ENCODE measurements around the gene SLC16A1. TPM values are rescaled to one million over a fixed set of nuclear protein-coding genes. Genes with fewer than 3 reads are reported as not detected.
"Not testable (repeated sequence)": the region's sequence is repeated elsewhere in the genome, so short reads cannot be mapped to it uniquely, and the experiment has no call there.

The SLC16A1 gene
- total and polyA plus RNA-seq, 11 donors, result 60.5 to 192 (median 124) TPM

GRCh38 chr1:112998592-112999235, 42.7 kb upstream of the SLC16A1 start:
- Histone ChIP-seq H3K27me3 (no peaks in the 10 kb centered on the region), H3K9me3 (no peaks in the 10 kb centered on the region), H3K27ac (peak overlapping the region; percentile 16 to 94 (median 82)), H3K4me3 (no peak overlapping the region), H3K4me1 (peaks cover 0 to 42% (median 10%) of the 10 kb centered on the region in 12 donors), H3K36me3 (peaks cover 0 to 20% (median 0%) of the 10 kb centered on the region in 9 donors)
- no peak for TF ChIP-seq POLR2A (IDR thresholded peaks at IDR 0.05)
- intact Hi-C loops (cut with DNase I), result loop anchor here in 7 of 10 donors (2.0 to 5.0 kb wide), 3 partner anchors 41 to 44 kb away; partner anchors contain the start of gene SLC16A1 (in 6 of the 7)
- ATAC-seq, result peak; percentile 82 to 87 (median 85)
- WGBS, 4 donors, result 17 to 30% (median 27%) methylated on average over 7 of the region's 7 CpGs
- peak; percentile 40 to 84 (median 67) for DNase-seq

- ATAC-seq (peak; percentile 63 to 85 (median 70)), DNase-seq (peak in 3 of 5 donors; percentile 33 to 34 (median 33))
- TF ChIP-seq CTCF (IDR thresholded peaks at IDR 0.05), result no peak
- 47 to 54% (median 49%) methylated on average over 2 of the region's 2 CpGs for WGBS, 4 donors
- H3K9me3 ChIP-seq, result no peaks in the 10 kb centered on the region
- no peaks in the 10 kb centered on the region for H3K27me3 ChIP-seq
- peaks cover 0 to 15% (median 0%) of the 10 kb centered on the region in 9 donors for H3K36me3 ChIP-seq
- H3K27ac ChIP-seq, result peak overlapping the region; percentile 16 to 94 (median 82)
- intact Hi-C loops (cut with DNase I), result loop anchor here in 7 of 10 donors (2.0 to 5.0 kb wide), 3 partner anchors 40 to 43 kb away; partner anchors contain the start of gene SLC16A1 (in 6 of the 7)
- peaks cover 0 to 51% (median 10%) of the 10 kb centered on the region in 12 donors for H3K4me1 ChIP-seq
- H3K4me3 ChIP-seq, result no peak overlapping the region
Observed at GRCh38 chr1:112997781-112998180, 41.8 kb upstream of the SLC16A1 start.

GRCh38 chr1:112995890-112996289, 39.9 kb upstream of the SLC16A1 start:
- H3K27me3 ChIP-seq, result no peaks in the 10 kb centered on the region
- peaks cover 0 to 11% (median 0%) of the 10 kb centered on the region in 9 donors for H3K36me3 ChIP-seq
- peaks cover 0 to 66% (median 16%) of the 10 kb centered on the region in 12 donors for H3K4me1 ChIP-seq
- H3K9me3 ChIP-seq, result no peaks in the 10 kb centered on the region
- ATAC-seq, result peak; percentile 21 to 59 (median 35)
- H3K4me3 ChIP-seq, result no peak overlapping the region
- peak overlapping the region; percentile 42 to 94 (median 82) for H3K27ac ChIP-seq
- DNase-seq, result no peak
- intact Hi-C loops (cut with DNase I), result loop anchor here in 5 of 10 donors (5.0 kb wide), 1 partner anchor 39 kb away; the partner anchor contains the start of gene SLC16A1 (in 5 of the 5)
- TF ChIP-seq POLR2A (IDR thresholded peaks at IDR 0.05) (no peak), CTCF (IDR thresholded peaks at IDR 0.05) (no peak)
- 52 to 69% (median 55%) methylated on average over 2 of the region's 2 CpGs for WGBS, 4 donors

GRCh38 chr1:112995021-112995420, 39.0 kb upstream of the SLC16A1 start:
- H3K4me3 ChIP-seq, H3K27me3 ChIP-seq, DNase-seq, ATAC-seq, H3K9me3 ChIP-seq: not testable (repeated sequence)
- 85 to 92% (median 88%) methylated on average over 9 of the region's 9 CpGs for WGBS, 4 donors
- H3K36me3 ChIP-seq, result peaks cover 0 to 11% (median 0%) of the 10 kb centered on the region in 9 donors
- intact Hi-C loops (cut with DNase I), result loop anchor here in 5 of 10 donors (5.0 kb wide), 1 partner anchor 38 kb away; the partner anchor contains the start of gene SLC16A1 (in 5 of the 5)
- peak overlapping the region; percentile 38 to 94 (median 82) for H3K27ac ChIP-seq
- peaks cover 0 to 61% (median 16%) of the 10 kb centered on the region in 12 donors for H3K4me1 ChIP-seq

GRCh38 chr1:112992780-112993179, 36.8 kb upstream of the SLC16A1 start:
- peak overlapping the region; percentile 34 to 94 (median 78) for H3K27ac ChIP-seq
- no peaks in the 10 kb centered on the region for H3K9me3 ChIP-seq
- peaks cover 0 to 7% (median 0%) of the 10 kb centered on the region in 9 donors for H3K36me3 ChIP-seq
- no peak overlapping the region for H3K4me3 ChIP-seq
- intact Hi-C loops (cut with DNase I), result loop anchor here in 1 of 10 donors (5.0 kb wide), 1 partner anchor 35 kb away; no protein-coding TSS in a partner anchor
- DNase-seq, result no peak
- no peaks in the 10 kb centered on the region for H3K27me3 ChIP-seq
- TF ChIP-seq CTCF (IDR thresholded peaks at IDR 0.05) (no peak), POLR2A (IDR thresholded peaks at IDR 0.05) (no peak)
- peaks cover 0 to 56% (median 9%) of the 10 kb centered on the region in 12 donors for H3K4me1 ChIP-seq
- WGBS, 4 donors, result 43 to 64% (median 57%) methylated on average over 1 of the region's 1 CpG
- peak; percentile 52 to 67 (median 54) for ATAC-seq
